Measurements from ENCODE around the gene TNFSF18. TPM values are rescaled to one million over a fixed set of nuclear protein-coding genes. Genes with fewer than 3 reads are reported as not detected.
"Not testable (repeated sequence)": the region's sequence is repeated elsewhere in the genome, so short reads cannot be mapped to it uniquely, and the experiment has no call there.

Gene TNFSF18
- total RNA-seq, 3 donors from 2014 or later: 0.14 TPM; not detected in 2

DNA sequence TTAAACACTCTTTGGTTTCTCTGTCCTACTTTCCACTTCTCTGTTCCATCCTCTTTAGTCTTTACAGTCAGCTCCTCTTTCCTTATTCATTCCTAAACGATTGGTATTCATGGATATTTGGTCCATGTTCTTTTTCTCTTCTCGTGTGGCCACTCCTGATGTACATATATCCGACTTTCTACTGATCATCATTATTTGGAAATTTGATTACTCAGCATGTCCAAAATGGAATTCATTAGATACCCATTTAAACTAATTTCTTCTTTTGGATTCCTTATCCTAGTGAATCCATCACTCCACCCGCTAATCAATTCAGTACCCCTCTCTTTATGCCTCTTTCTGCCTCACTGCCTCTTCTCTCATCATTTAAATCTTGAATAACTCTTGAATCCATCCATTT, 43.8 kb upstream of the TNFSF18 start:
- ATAC-seq (no peak), DNase-seq (no peak)
- Histone ChIP-seq H3K4me3 (no peak overlapping the region), H3K4me1 (ENCODE audit: low read depth) (no peaks in the 10 kb centered on the region), H3K36me3 (ENCODE audit: low read depth) (no peaks in the 10 kb centered on the region), H3K9me3 (no peaks in the 10 kb centered on the region)
- TF ChIP-seq, protein P1, sequence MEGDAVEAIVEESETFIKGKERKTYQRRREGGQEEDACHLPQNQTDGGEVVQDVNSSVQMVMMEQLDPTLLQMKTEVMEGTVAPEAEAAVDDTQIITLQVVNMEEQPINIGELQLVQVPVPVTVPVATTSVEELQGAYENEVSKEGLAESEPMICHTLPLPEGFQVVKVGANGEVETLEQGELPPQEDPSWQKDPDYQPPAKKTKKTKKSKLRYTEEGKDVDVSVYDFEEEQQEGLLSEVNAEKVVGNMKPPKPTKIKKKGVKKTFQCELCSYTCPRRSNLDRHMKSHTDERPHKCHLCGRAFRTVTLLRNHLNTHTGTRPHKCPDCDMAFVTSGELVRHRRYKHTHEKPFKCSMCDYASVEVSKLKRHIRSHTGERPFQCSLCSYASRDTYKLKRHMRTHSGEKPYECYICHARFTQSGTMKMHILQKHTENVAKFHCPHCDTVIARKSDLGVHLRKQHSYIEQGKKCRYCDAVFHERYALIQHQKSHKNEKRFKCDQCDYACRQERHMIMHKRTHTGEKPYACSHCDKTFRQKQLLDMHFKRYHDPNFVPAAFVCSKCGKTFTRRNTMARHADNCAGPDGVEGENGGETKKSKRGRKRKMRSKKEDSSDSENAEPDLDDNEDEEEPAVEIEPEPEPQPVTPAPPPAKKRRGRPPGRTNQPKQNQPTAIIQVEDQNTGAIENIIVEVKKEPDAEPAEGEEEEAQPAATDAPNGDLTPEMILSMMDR (IDR thresholded peaks at IDR 0.05): no peak
- intact Hi-C loops (cut with DNase I, micrococcal nuclease): no loop called here

DNA sequence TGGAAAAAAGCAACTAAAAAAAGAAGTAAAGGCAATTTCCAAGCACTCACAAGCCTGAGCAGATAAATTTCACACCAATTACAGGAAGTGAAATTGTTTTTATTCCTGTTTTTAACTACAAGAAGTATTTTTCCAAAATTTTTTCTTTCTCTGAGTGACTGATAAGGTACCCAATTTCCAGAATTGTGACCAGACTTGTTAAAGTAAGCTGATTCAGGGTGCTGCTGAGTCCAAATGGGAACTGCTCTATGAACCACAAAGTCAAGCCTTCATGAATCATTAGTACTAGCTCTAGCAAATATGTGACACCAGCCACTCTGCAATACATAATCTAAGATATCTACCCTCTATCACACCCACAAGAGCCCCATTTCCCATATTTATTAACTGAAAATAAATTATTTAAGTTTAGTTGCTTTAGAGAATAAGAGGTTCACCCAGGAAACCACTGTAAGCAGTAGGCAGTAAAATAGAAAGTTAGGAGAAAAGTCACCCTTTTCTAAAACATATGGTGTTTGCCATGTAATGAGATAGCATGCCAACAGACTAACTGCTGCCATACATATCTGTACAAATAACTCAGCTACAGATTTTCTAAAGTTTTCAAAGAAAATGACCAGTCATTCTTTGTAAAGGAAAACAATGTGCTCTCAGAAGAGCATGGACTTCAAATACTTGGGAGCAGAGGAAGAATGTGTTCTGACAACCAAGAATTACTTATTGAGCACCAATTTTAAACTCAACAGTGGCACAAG, 43.1 kb upstream of the TNFSF18 start:
- TF ChIP-seq, protein P1 (IDR thresholded peaks at IDR 0.05): no peak
- no peak for DNase-seq
- no peaks in the 10 kb centered on the region for H3K36me3 ChIP-seq (ENCODE audit: low read depth)

DNA sequence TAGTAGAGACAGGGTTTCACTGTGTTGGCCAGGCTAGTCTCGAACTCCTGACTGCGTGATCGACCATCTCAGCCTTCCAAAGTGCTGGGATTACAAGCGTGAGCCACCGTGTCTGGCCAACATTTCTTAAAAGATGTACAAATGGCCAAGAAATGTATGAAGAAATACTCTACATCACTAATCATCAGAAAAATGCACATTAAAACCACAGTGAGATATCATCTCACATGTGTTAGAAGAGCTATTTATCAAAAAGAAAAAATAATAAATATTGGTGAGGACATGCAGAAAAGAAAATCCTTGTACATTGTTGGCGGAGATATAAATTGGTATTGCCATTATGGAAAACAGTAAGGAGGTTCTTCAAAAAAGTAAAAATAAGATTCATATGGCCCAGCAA, 33.6 kb upstream of the TNFSF18 start:
- ATAC-seq (no peak), DNase-seq (no peak)
- H3K4me3 ChIP-seq: no peak overlapping the region
- TF ChIP-seq, protein P1 (IDR thresholded peaks at IDR 0.05): no peak
- no peaks in the 10 kb centered on the region for H3K9me3 ChIP-seq
- intact Hi-C loops (cut with DNase I, micrococcal nuclease): no loop called here
- no peaks in the 10 kb centered on the region for H3K4me1 ChIP-seq (ENCODE audit: low read depth)
- no peaks in the 10 kb centered on the region for H3K36me3 ChIP-seq (ENCODE audit: low read depth)

More for the DNA sequence above, 43.1 kb upstream of the TNFSF18 start:
- no peaks in the 10 kb centered on the region for H3K4me1 ChIP-seq (ENCODE audit: low read depth)
- no peak for ATAC-seq
- intact Hi-C loops (cut with DNase I, micrococcal nuclease): no loop called here
- no peak overlapping the region for H3K4me3 ChIP-seq
- no peaks in the 10 kb centered on the region for H3K9me3 ChIP-seq

DNA sequence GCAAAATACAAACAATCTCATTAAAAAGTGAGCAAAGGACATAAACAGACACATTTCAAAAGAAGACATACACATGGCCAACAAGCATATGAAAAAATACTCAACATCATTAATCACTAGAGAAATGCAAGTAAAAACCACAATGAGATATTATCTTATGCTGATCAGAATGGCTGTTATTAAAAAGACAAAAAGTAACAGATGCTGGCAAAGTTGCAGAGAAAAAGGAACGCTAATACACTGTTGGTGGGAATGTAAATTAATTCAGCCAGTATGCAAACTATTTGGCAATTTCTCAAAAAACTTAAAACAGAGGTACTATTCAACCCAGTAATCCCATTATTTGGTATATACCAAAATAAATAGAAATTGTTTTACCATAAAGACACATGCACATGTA, 32.2 kb upstream of the TNFSF18 start:
- Histone ChIP-seq H3K4me1 (ENCODE audit: low read depth) (no peaks in the 10 kb centered on the region), H3K4me3 (no peak overlapping the region), H3K36me3 (ENCODE audit: low read depth) (no peaks in the 10 kb centered on the region), H3K9me3 (no peaks in the 10 kb centered on the region)
- TF ChIP-seq, protein P1 (IDR thresholded peaks at IDR 0.05): no peak
- intact Hi-C loops (cut with DNase I, micrococcal nuclease): no loop called here
- DNase-seq: no peak
- no peak for ATAC-seq

DNA sequence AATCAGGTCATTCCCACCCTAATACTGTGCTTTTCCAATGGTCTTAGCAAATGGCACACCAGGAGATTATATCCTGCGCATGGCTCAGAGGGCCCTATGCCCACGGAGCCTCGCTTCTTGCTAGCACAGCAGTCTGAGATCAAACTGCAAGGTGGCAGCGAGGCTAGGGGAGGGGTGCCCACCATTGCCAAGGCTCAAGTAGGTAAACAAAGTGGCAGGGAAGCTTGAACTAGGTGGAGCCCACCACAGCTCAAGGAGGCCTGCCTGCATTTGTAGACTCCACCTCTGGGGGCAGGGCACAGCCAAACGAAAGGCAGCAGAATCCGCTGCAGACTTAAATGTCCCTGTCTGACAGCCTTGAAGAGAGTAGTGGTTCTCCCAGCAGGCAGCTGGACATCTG, 23.5 kb upstream of the TNFSF18 start:
- DNase-seq; intact Hi-C loops (cut with DNase I, micrococcal nuclease); H3K36me3 ChIP-seq (ENCODE audit: low read depth); H3K4me1 ChIP-seq (ENCODE audit: low read depth); H3K4me3 ChIP-seq; ATAC-seq; H3K9me3 ChIP-seq: not testable (repeated sequence)

DNA sequence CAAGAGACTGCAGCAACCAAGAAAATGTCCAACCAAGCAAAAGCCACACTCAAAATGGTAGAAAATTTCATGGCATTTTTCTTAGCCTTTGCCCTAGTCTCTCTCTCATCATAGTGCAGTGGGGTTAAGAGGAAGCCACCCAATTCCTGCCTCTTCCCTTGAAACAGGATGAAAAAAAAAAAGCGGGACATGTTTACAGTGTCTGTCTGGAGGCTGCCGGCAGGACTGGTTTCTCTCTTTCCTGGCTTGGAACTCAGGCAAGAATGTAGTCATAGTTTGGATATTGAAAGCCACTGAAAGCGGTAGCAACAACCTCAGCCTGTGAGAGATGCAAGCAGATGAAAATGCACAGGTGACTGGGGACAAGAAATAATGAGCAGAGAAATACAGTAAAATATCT, 13.3 kb upstream of the TNFSF18 start:
- no peaks in the 10 kb centered on the region for H3K9me3 ChIP-seq
- TF ChIP-seq, protein P1 (IDR thresholded peaks at IDR 0.05): no peak
- ATAC-seq (no peak), DNase-seq (no peak)
- intact Hi-C loops (cut with DNase I, micrococcal nuclease): no loop called here
- no peaks in the 10 kb centered on the region for H3K4me1 ChIP-seq (ENCODE audit: low read depth)
- H3K36me3 ChIP-seq (ENCODE audit: low read depth): no peaks in the 10 kb centered on the region
- no peak overlapping the region for H3K4me3 ChIP-seq
